ENCODE data around the gene TMEM125. TPM values are rescaled to one million over a fixed set of nuclear protein-coding genes. Genes with fewer than 3 reads are reported as not detected.

Gene TMEM125
- total and polyA plus RNA-seq, 2 of the 4 experiments (the other 2 are of a cell fraction), result under 0.01 to 0.03 TPM

DNA sequence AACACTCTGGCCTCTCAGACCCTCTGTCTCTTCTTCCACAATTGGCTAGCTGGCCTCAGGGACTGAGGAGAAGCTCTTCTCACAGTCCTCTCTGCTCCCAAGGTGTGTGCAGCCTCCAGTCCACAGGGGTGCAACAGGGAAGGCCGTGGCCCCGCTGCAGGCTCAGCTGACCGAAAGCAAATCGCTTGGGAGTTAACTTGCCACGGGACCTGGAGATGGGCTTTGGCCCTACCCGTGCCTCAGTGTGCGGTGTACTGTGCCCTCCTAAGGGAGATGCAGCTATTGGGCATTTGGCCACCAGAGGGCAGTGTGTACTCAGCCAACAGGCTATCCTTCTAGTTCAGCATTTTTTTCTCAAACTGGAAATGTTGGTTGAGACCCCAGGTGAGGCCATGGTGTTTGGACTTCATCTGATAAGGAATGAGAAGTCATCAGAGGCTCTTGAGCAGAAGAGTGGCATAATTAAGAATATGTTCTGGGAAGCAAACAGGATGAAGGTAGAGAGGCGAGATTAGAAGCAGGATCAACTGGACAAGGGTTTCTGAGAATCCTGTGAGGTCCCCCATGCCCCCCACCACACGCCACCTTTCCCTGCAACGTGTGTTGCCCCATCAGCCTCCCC, 42.5 kb upstream of the TMEM125 start (continued):
- TF ChIP-seq BHLHE40 (IDR thresholded peaks at IDR 0.05; ENCODE audit: low read depth, low read length), result no peak
- no peak for TF ChIP-seq MXI1 (IDR thresholded peaks at IDR 0.05; ENCODE audit: borderline replicate concordance, low read depth, low read length)

Measured in IMR-90 (cell line).